Peyer's patch (tissue), 4 donors: ENCODE results near the gene NANS.

ENCODE experiments used
- CTCF ChIP-seq, 6 experiments: fragments of 450-650 bp in 4 of 6; fragments of 200-600 bp in 2 of 6; sonication (generic) in 1 of 6; IDR thresholded peaks; one replicate each; pipeline ENCODE4 v1.5.1; 2017 to 2019; ENCODE audit warnings: antibody characterized with exemption in 6 of 6, mild to moderate bottlenecking in 3 of 6, moderate library complexity in 1 of 6
- POLR2A ChIP-seq, 2 donors: fragments of 450-650 bp; IDR thresholded peaks; one replicate each; pipeline ENCODE4 v1.5.1; 2017; ENCODE audit warnings: antibody characterized with exemption in 2 of 2, mild to moderate bottlenecking in 2 of 2, moderate library complexity in 2 of 2

- TF ChIP-seq POLR2A (IDR thresholded peaks at IDR 0.05): no peak
- no peak for TF ChIP-seq CTCF (IDR thresholded peaks at IDR 0.05)
These were observed 35.9 kb upstream of the NANS start for GRCh38 chr9:98020476-98021145.
